ENCODE results near the gene FGF12. TPM values are rescaled to one million over a fixed set of nuclear protein-coding genes. Genes with fewer than 3 reads are reported as not detected.

FGF12 gene
- total and polyA plus RNA-seq, 2 of the 13 experiments (the other 11 are each of a cell fraction or from before 2014, with no cell fraction given): 0.07 TPM; not detected in 1

GRCh38 chr3:192392986-192393385, 334.4 kb downstream of the FGF12 start:
- BruUV-seq (replicated peaks): no TSS peak
- FAIRE-seq: no peak
- Histone ChIP-seq H3K4me2 (ENCODE audit: low read depth, low read length) (no peak overlapping the region), H3K27me3 (ENCODE audit: control insufficient read depth in 1 of 2, insufficient read depth in 2 of 2, low read length in 2 of 2) (no peaks in the 10 kb centered on the region), H2AFZ (ENCODE audit: low read length) (no peak overlapping the region), H4K20me1 (ENCODE audit: insufficient read depth, low read length) (no peaks in the 10 kb centered on the region), H3K36me3 (replicated peaks in 1 of 2; ENCODE audit: control insufficient read depth in 1 of 2, insufficient read depth in 2 of 2, low read length in 2 of 2) (no peaks in the 10 kb centered on the region), H3K79me2 (ENCODE audit: insufficient read depth, low read length) (no peaks in the 10 kb centered on the region), H3K4me1 (ENCODE audit: insufficient read depth, low read length) (no peaks in the 10 kb centered on the region), H3K27ac (ENCODE audit: extremely low read length, insufficient read depth, low read length) (no peak overlapping the region), H3K9ac (ENCODE audit: insufficient read depth, low read depth, low read length) (no peak overlapping the region), H3K9me3 (ENCODE audit: low read length) (no peaks in the 10 kb centered on the region), H3K4me3 (replicated peaks in 1 of 3; ENCODE audit: insufficient read depth in 1 of 3, low read depth in 2 of 3, low read length in 3 of 3) (no peak overlapping the region)
- ATAC-seq: no peak
- TF ChIP-seq NFE2L2 (IDR thresholded peaks at IDR 0.05; ENCODE audit: low read length): no peak
- no peak for TF ChIP-seq TBL1XR1 (IDR thresholded peaks at IDR 0.05; ENCODE audit: borderline replicate concordance, low read length, partially characterized antibody)
- TF ChIP-seq ZNF83 (CRISPR knock-in tag; IDR thresholded peaks at IDR 0.05; ENCODE audit: borderline replicate concordance): no peak
- TF ChIP-seq, protein P1, sequence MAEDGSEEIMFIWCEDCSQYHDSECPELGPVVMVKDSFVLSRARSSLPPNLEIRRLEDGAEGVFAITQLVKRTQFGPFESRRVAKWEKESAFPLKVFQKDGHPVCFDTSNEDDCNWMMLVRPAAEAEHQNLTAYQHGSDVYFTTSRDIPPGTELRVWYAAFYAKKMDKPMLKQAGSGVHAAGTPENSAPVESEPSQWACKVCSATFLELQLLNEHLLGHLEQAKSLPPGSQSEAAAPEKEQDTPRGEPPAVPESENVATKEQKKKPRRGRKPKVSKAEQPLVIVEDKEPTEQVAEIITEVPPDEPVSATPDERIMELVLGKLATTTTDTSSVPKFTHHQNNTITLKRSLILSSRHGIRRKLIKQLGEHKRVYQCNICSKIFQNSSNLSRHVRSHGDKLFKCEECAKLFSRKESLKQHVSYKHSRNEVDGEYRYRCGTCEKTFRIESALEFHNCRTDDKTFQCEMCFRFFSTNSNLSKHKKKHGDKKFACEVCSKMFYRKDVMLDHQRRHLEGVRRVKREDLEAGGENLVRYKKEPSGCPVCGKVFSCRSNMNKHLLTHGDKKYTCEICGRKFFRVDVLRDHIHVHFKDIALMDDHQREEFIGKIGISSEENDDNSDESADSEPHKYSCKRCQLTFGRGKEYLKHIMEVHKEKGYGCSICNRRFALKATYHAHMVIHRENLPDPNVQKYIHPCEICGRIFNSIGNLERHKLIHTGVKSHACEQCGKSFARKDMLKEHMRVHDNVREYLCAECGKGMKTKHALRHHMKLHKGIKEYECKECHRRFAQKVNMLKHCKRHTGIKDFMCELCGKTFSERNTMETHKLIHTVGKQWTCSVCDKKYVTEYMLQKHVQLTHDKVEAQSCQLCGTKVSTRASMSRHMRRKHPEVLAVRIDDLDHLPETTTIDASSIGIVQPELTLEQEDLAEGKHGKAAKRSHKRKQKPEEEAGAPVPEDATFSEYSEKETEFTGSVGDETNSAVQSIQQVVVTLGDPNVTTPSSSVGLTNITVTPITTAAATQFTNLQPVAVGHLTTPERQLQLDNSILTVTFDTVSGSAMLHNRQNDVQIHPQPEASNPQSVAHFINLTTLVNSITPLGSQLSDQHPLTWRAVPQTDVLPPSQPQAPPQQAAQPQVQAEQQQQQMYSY (CRISPR knock-in tag; IDR thresholded peaks at IDR 0.05): no peak
- TF ChIP-seq FOSL1 (CRISPR knock-in tag; IDR thresholded peaks at IDR 0.05; ENCODE audit: borderline replicate concordance): no peak
- TF ChIP-seq RFXANK (CRISPR knock-in tag; IDR thresholded peaks at IDR 0.05): no peak
- no peak for TF ChIP-seq ZBTB26 (CRISPR knock-in tag; IDR thresholded peaks at IDR 0.05; ENCODE audit: borderline replicate concordance)
- no peak for TF ChIP-seq PRMT3 (CRISPR knock-in tag; IDR thresholded peaks at IDR 0.05; ENCODE audit: borderline replicate concordance, low read depth)
- no peak for TF ChIP-seq ZNF839 (CRISPR knock-in tag; IDR thresholded peaks at IDR 0.05; ENCODE audit: borderline replicate concordance)
- no peak for TF ChIP-seq MBNL3 (CRISPR knock-in tag; conservative IDR thresholded peaks at IDR 0.05)
- TF ChIP-seq ZNF713 (CRISPR knock-in tag; IDR thresholded peaks at IDR 0.05): no peak
- no peak for TF ChIP-seq NFIB (CRISPR knock-in tag; IDR thresholded peaks at IDR 0.05; ENCODE audit: borderline replicate concordance)
- no peak for TF ChIP-seq RNF2 (conservative IDR thresholded peaks at IDR 0.05; ENCODE audit: low read depth)
- TF ChIP-seq HNRNPK (IDR thresholded peaks at IDR 0.05; ENCODE audit: low read depth, low read length, poor library complexity, severe bottlenecking): no peak
- no peak for DNase-seq (ENCODE audit: low spot score)
- 29% methylated on average over 4 of the region's 4 CpGs for WGBS (ENCODE audit: low lambda C conversion rate)
- intact Hi-C loops (cut with micrococcal nuclease; ENCODE audit: unreplicated experiment) (no loop called here), in situ Hi-C loops (cut with HindIII; ENCODE audit: extremely low pct_ligation_motif_present, low pct_unique_long_range_greater_than_20kb) (no loop called here)
- ChIA-PET POLR2A (no interaction called here), CTCF (ENCODE audit: low intra/inter-chr PET ratio, low total read pairs) (no interaction called here)

Data from HepG2 (cell line).